Right atrium auricular region (tissue), 2 donors: ENCODE results near the gene RIPOR3. TPM values are rescaled to one million over a fixed set of nuclear protein-coding genes. Genes with fewer than 3 reads are reported as not detected.

Source experiments
- DNase-seq: peaks from one replicate; pipeline ENCODE4 v3.0.0-alpha.2; 2019; ENCODE audit warnings: low spot score
- H3K27ac ChIP-seq, 2 donors: fragments of 200-600 bp; sonication (generic); 1 replicate in 1 of 2; 2 replicates in 1 of 2; pipeline ENCODE4 v1.5.1; 2016 to 2019
- H3K27me3 ChIP-seq, 2 donors: fragments of 200-600 bp; sonication (generic); one replicate each; pipeline versions ENCODE4 v1.5.1 to v1.6.0; 2017 to 2019
- H3K36me3 ChIP-seq: fragments of 200-600 bp; sonication (generic); one replicate; pipeline ENCODE4 v1.5.1; 2016
- H3K4me1 ChIP-seq, 2 donors: fragments of 200-600 bp; sonication (generic); one replicate each; pipeline versions ENCODE4 v1.5.1 to v1.6.0; 2017 to 2019
- H3K4me3 ChIP-seq, 2 donors: fragments of 200-600 bp; sonication (generic); 1 replicate in 1 of 2; 2 replicates in 1 of 2; pipeline ENCODE4 v1.5.1; 2017 to 2019; ENCODE audit warnings: mild to moderate bottlenecking in 1 of 2, moderate library complexity in 1 of 2
- H3K9me3 ChIP-seq, 2 donors: fragments of 200-600 bp; sonication (generic); one replicate each; pipeline ENCODE4 v1.5.1; 2019
- total RNA-seq, 2 donors: library from RNA; depleted of rRNA; stranded (reverse); fragments of >200 nt; gene quantifications; one replicate each; pipeline ENCODE4 v1.1.0, GENCODE V29; 2016
- TF ChIP-seq, protein P1 (sequence below), 2 donors: fragments of 200-600 bp; sonication (generic); IDR thresholded peaks; one replicate each; pipeline ENCODE4 v1.5.1; 2019; ENCODE audit warnings: antibody characterized with exemption in 2 of 2

Gene RIPOR3, protein sequence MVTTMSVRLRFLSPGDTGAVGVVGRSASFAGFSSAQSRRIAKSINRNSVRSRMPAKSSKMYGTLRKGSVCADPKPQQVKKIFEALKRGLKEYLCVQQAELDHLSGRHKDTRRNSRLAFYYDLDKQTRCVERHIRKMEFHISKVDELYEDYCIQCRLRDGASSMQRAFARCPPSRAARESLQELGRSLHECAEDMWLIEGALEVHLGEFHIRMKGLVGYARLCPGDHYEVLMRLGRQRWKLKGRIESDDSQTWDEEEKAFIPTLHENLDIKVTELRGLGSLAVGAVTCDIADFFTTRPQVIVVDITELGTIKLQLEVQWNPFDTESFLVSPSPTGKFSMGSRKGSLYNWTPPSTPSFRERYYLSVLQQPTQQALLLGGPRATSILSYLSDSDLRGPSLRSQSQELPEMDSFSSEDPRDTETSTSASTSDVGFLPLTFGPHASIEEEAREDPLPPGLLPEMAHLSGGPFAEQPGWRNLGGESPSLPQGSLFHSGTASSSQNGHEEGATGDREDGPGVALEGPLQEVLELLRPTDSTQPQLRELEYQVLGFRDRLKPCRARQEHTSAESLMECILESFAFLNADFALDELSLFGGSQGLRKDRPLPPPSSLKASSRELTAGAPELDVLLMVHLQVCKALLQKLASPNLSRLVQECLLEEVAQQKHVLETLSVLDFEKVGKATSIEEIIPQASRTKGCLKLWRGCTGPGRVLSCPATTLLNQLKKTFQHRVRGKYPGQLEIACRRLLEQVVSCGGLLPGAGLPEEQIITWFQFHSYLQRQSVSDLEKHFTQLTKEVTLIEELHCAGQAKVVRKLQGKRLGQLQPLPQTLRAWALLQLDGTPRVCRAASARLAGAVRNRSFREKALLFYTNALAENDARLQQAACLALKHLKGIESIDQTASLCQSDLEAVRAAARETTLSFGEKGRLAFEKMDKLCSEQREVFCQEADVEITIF
- total RNA-seq, result 1 to 10 TPM; 2.9 to 4.7 TPM

DNA sequence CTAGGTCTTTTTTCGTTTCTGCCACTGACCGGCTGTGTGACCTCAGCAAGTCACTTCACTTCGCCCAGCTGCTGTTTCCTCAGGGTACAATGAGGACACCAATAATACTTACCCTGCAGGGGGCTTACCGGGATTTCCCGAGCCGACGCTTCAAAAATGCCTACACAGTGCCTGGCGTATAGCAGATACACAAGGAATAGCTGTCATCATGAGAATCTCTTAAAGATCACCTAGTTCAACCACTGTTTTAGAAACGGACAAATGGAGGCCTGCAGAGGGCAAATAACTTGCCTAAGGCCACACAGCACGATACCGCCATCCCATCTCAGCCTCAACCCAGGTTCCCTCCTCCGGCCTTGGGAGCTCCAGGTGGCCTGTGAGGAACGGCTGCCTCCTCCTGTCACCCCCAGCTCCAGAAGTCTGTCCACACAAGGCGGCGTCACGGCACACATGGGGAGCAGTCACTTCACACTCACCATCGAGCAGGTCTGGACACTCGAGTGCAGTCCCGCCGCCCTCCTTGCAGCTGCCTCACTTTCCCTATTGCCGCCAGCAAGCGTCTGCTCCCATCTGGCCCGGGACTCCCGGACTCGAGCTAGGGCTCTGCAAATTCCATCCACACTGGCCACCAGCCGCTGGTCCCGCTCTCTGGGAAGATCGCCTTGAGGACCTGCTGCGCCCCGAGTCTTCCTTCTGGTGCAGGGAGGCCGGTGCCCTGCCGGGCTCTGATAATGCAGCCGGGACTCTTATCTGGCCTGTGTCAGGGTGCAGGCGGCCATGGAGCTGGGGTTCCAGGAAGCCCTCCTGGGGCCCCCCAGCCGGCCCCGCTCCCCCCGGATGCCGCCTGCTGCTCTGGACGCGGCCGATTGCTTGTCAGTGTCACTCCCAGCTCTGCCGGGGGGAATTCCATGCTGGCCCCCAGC, at the start of gene RIPOR3:
Gene RIPOR3 (minus strand): TSS at position 893 of the 923 bp plus-strand sequence. CDS start 414 bp downstream, at position 479.
- Histone ChIP-seq H3K27ac (peak within 1 kb of the TSS; percentile 38 to 42), H3K36me3 (no peaks in the 10 kb centered on the region), H3K9me3 (no peaks in the 10 kb centered on the region), H3K4me3 (peak within 1 kb of the TSS; percentile 38 to 52), H3K27me3 (no peaks in the 10 kb centered on the region), H3K4me1 (peaks cover 0 to 37% of the 10 kb centered on the region in 2 donors)
- no peak for DNase-seq
- TF ChIP-seq, protein P1, sequence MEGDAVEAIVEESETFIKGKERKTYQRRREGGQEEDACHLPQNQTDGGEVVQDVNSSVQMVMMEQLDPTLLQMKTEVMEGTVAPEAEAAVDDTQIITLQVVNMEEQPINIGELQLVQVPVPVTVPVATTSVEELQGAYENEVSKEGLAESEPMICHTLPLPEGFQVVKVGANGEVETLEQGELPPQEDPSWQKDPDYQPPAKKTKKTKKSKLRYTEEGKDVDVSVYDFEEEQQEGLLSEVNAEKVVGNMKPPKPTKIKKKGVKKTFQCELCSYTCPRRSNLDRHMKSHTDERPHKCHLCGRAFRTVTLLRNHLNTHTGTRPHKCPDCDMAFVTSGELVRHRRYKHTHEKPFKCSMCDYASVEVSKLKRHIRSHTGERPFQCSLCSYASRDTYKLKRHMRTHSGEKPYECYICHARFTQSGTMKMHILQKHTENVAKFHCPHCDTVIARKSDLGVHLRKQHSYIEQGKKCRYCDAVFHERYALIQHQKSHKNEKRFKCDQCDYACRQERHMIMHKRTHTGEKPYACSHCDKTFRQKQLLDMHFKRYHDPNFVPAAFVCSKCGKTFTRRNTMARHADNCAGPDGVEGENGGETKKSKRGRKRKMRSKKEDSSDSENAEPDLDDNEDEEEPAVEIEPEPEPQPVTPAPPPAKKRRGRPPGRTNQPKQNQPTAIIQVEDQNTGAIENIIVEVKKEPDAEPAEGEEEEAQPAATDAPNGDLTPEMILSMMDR (IDR thresholded peaks at IDR 0.05), result no peak

DNA sequence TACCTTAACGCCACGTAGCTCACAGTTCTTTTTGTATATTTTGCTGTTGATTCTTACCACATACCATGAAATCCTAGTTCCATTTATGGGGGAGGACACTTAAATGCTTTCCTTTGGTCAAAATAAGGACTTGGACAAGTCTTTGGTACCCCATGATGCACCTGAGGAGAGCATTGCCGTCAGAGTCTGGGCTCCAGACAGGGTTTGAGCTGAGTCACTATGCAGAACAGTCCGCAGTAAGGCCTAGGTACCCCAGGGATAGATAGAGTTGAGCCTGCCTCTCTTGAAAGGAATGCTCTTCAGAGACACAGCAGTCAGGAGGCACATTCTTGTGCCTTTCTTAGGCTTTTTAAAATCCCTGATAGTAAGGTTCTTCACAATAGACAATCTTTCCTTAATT, 46.0 kb upstream of the RIPOR3 start:
- TF ChIP-seq, protein P1 (IDR thresholded peaks at IDR 0.05), result no peak
- Histone ChIP-seq H3K27ac (no peak overlapping the region), H3K4me3 (no peak overlapping the region), H3K27me3 (no peaks in the 10 kb centered on the region), H3K36me3 (no peaks in the 10 kb centered on the region), H3K9me3 (no peaks in the 10 kb centered on the region), H3K4me1 (peaks cover 0 to 6% of the 10 kb centered on the region in 2 donors)
- no peak for DNase-seq

DNA sequence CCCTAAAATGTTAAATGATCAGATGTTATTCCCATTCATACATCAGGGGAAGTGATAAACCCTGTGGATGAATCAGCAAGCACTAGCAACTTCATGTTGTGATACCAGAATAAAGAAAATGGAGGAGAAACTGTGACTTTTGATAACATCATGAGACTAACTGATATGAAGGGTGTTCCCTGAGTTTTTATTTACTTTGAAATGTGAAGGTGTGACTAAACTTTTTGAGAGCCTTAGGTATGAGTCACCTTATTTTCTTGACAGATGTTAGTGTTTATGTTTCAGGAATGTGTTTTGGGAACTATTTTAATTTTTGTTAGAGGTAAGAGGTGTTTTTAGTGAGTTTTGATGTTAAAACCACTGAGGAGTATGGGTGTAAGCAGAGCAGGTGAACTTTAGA, 44.5 kb upstream of the RIPOR3 start:
- Histone ChIP-seq H3K9me3 (no peaks in the 10 kb centered on the region), H3K4me1 (peaks cover 0 to 11% of the 10 kb centered on the region in 2 donors), H3K4me3 (no peak overlapping the region), H3K36me3 (no peaks in the 10 kb centered on the region), H3K27me3 (no peaks in the 10 kb centered on the region), H3K27ac (no peak overlapping the region)
- no peak for DNase-seq
- TF ChIP-seq, protein P1 (IDR thresholded peaks at IDR 0.05), result no peak

DNA sequence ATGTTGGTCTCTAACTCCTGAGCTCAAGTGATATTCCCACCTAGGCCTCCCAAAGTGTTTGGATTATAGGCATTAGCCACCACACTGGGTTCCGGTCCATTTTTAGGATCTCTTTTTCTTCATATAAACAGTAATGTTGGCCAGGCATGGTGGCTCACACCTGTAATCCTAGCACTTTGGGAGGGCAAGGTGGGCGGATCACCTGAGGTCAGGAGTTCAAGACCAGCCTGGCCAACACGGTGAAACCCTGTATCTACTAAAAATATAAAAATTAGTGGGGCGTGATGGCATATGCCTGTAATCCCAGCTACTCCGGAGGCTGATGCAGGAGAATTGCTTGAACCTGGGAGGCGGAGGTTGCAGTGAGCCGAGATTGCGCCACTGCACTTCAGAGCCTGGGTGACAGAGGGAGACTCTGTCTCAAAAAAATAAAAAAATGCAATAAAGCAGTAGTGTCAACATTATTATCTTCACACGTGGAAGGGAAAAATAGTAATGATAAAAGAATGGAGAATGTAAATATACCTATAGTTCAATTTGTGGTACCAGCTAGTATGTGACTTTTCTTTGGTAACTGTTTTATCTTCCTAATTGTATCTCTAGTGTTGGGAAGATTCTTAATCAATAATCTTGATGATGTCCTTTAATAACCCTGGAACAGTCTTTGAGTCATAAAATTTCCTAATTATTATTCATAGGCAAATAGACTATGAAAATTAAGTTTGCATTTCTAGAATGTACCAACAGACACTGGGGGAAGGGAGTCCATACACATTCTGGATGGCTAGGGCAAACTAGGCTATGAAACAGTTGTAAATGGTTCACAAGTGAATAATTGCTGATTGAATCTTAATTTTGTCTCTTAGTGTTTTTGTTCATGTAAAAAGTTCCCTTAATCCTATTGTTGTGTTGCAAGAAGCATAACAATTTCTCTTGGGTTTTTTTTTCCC, 43.7 kb upstream of the RIPOR3 start:
- Histone ChIP-seq H3K36me3 (no peaks in the 10 kb centered on the region), H3K4me3 (no peak overlapping the region), H3K27me3 (no peaks in the 10 kb centered on the region), H3K27ac (no peak overlapping the region), H3K4me1 (peaks cover 0 to 18% of the 10 kb centered on the region in 2 donors), H3K9me3 (no peaks in the 10 kb centered on the region)
- TF ChIP-seq, protein P1 (IDR thresholded peaks at IDR 0.05), result no peak
- peak; percentile 30 for DNase-seq
